C4-2B (cell line): ENCODE measurements around the gene RAB6D.
"Not testable (repeated sequence)": the region's sequence is repeated elsewhere in the genome, so short reads cannot be mapped to it uniquely, and the experiment has no call there.

Experiments
- H3K27ac ChIP-seq: fragments of 450-650 bp; 2 replicates; pipeline ENCODE4 v1.5.1; 2017
- CTCF ChIP-seq: fragments of 450-650 bp; conservative IDR thresholded peaks from 2 replicates; pipeline ENCODE4 v1.5.1; 2017; ENCODE audit warnings: mild to moderate bottlenecking
- ZFX ChIP-seq: fragments of 450-650 bp; IDR thresholded peaks from 2 replicates; pipeline ENCODE4 v1.6.1; 2017

Gene RAB6D

GRCh38 chr2:131394147-131394931 is 30.4 kb upstream of the RAB6D start:
- TF ChIP-seq ZFX (no peak), CTCF (no peak)
- H3K27ac ChIP-seq: no peak overlapping the region

GRCh38 chr2:131391953-131392352 is 28.0 kb upstream of the RAB6D start:
- not testable (repeated sequence) for H3K27ac ChIP-seq

GRCh38 chr2:131391471-131391870 is 27.5 kb upstream of the RAB6D start:
- H3K27ac ChIP-seq: not testable (repeated sequence)

- H3K27ac ChIP-seq: not testable (repeated sequence)
Measured at GRCh38 chr2:131390495-131391130, 26.6 kb upstream of the RAB6D start.

GRCh38 chr2:131389657-131390056 is 25.7 kb upstream of the RAB6D start:
- H3K27ac ChIP-seq: no peak overlapping the region
- TF ChIP-seq CTCF (no peak), ZFX (no peak)

- not testable (repeated sequence) for H3K27ac ChIP-seq
Measured at GRCh38 chr2:131388834-131389233, 24.9 kb upstream of the RAB6D start.

GRCh38 chr2:131373111-131373510 is 9.1 kb upstream of the RAB6D start:
- H3K27ac ChIP-seq: not testable (repeated sequence)

GRCh38 chr2:131369954-131370353 is 6.0 kb upstream of the RAB6D start:
- no peak overlapping the region for H3K27ac ChIP-seq
- no peak for TF ChIP-seq ZFX
- TF ChIP-seq CTCF: no peak

GRCh38 chr2:131368493-131369066 is 4.6 kb upstream of the RAB6D start:
- not testable (repeated sequence) for H3K27ac ChIP-seq

- TF ChIP-seq CTCF: no peak
- H3K27ac ChIP-seq: no peak overlapping the region
Measured at GRCh38 chr2:131367352-131367751, 3.4 kb upstream of the RAB6D start.

- TF ChIP-seq ZFX (no peak), CTCF (no peak)
- no peak overlapping the region for H3K27ac ChIP-seq
Measured at GRCh38 chr2:131366643-131367042, 2.7 kb upstream of the RAB6D start.
